Neural crest cell (in vitro differentiated cells): Measurements from ENCODE around the gene ZSWIM8. TPM values are rescaled to one million over a fixed set of nuclear protein-coding genes. Genes with fewer than 3 reads are reported as not detected.
"Not testable (repeated sequence)": the region's sequence is repeated elsewhere in the genome, so short reads cannot be mapped to it uniquely, and the experiment has no call there.

Experiments used
- DNase-seq: peaks from one replicate; pipeline ENCODE4 v3.0.0; 2021; ENCODE audit warnings: low read depth, mixed read lengths, low spot score
- H3K27ac Mint-ChIP-seq: one replicate; pipeline ENCODE4 v1.8.0; 2021; ENCODE audit warnings: mild to moderate bottlenecking, mixed read lengths; ENCODE audit not compliant: unreplicated experiment
- H3K27me3 Mint-ChIP-seq: 2 replicates; pipeline ENCODE4 v1.8.0; 2021; ENCODE audit warnings: low read depth, mild to moderate bottlenecking, mixed read lengths
- H3K36me3 Mint-ChIP-seq: 2 replicates; pipeline ENCODE4 v1.8.0; 2021; ENCODE audit warnings: low read depth, mild to moderate bottlenecking, mixed read lengths
- H3K4me1 Mint-ChIP-seq: 2 replicates; pipeline ENCODE4 v1.8.0; 2021; ENCODE audit warnings: mixed read lengths
- H3K4me3 Mint-ChIP-seq: one replicate; pipeline ENCODE4 v1.8.0; 2021; ENCODE audit warnings: mild to moderate bottlenecking, mixed read lengths
- H3K9me3 Mint-ChIP-seq: 2 replicates; pipeline ENCODE4 v1.8.0; 2021; ENCODE audit warnings: mixed read lengths
- total RNA-seq: library from RNA; stranded (reverse); gene quantifications from 2 replicates; pipeline ENCODE4 v1.2.1, GENCODE V29; 2021
- TF ChIP-seq, protein P1 (sequence below): fragments of 200-600 bp; sonication (generic); conservative IDR thresholded peaks from 2 replicates; pipeline ENCODE4 v1.5.0; 2021; ENCODE audit warnings: antibody characterized with exemption, mild to moderate bottlenecking

The ZSWIM8 gene
- total RNA-seq, 1 donor from 2014 or later = 74.9 TPM

DNA sequence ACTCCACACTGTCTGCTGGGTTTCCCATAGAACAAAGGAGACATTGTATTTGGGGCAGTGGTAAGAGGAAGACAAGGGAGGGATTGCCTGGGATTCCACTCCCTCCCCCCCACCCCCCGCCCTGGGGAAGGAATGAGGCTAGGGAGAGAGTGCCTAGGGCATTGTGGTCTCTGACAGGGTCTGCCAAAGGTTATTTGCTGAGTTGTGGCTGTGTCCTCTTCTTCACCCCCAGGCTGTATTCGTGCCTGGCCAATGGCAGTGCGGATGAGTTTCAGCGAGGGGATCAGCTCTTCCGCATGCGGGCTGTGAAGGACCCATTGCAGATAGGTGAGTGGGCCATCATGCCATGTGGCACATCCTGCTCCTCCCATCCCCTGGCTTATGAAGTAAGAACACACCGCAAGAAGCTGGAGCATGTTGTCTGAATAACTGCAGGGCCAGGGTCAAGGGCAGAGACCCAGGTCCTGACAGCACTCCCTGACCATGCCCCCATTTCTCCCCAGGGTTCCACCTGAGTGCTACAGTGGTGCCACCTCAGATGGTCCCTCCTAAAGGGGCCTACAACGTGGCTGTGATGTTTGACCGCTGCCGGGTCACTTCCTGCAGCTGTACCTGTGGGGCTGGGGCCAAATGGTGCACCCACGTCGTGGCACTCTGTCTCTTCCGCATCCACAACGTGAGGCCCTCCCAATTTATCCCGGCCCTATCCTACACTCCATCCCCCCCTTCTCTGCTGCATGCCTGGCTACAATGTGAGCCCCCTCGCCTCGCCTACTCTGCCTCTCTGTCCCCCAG is 3.7 kb downstream of the ZSWIM8 start:
- H3K9me3 Mint-ChIP-seq = no peaks in the 10 kb centered on the region
- no peak for DNase-seq
- H3K36me3 Mint-ChIP-seq = peaks cover 8% of the 10 kb centered on the region
- TF ChIP-seq, protein P1, sequence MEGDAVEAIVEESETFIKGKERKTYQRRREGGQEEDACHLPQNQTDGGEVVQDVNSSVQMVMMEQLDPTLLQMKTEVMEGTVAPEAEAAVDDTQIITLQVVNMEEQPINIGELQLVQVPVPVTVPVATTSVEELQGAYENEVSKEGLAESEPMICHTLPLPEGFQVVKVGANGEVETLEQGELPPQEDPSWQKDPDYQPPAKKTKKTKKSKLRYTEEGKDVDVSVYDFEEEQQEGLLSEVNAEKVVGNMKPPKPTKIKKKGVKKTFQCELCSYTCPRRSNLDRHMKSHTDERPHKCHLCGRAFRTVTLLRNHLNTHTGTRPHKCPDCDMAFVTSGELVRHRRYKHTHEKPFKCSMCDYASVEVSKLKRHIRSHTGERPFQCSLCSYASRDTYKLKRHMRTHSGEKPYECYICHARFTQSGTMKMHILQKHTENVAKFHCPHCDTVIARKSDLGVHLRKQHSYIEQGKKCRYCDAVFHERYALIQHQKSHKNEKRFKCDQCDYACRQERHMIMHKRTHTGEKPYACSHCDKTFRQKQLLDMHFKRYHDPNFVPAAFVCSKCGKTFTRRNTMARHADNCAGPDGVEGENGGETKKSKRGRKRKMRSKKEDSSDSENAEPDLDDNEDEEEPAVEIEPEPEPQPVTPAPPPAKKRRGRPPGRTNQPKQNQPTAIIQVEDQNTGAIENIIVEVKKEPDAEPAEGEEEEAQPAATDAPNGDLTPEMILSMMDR = no peak
- H3K4me3 Mint-ChIP-seq = peak overlapping the region; percentile 87
- no peak overlapping the region for H3K27ac Mint-ChIP-seq
- peaks cover 39% of the 10 kb centered on the region for H3K4me1 Mint-ChIP-seq
- no peaks in the 10 kb centered on the region for H3K27me3 Mint-ChIP-seq

GRCh38 chr10:73789659-73790055 is 4.3 kb downstream of the ZSWIM8 start:
- no peak for DNase-seq
- TF ChIP-seq, protein P1 = no peak
- peaks cover 37% of the 10 kb centered on the region for H3K4me1 Mint-ChIP-seq
- H3K36me3 Mint-ChIP-seq = peaks cover 8% of the 10 kb centered on the region
- peak overlapping the region; percentile 71 for H3K4me3 Mint-ChIP-seq
- no peaks in the 10 kb centered on the region for H3K27me3 Mint-ChIP-seq
- H3K9me3 Mint-ChIP-seq = no peaks in the 10 kb centered on the region
- no peak overlapping the region for H3K27ac Mint-ChIP-seq

DNA sequence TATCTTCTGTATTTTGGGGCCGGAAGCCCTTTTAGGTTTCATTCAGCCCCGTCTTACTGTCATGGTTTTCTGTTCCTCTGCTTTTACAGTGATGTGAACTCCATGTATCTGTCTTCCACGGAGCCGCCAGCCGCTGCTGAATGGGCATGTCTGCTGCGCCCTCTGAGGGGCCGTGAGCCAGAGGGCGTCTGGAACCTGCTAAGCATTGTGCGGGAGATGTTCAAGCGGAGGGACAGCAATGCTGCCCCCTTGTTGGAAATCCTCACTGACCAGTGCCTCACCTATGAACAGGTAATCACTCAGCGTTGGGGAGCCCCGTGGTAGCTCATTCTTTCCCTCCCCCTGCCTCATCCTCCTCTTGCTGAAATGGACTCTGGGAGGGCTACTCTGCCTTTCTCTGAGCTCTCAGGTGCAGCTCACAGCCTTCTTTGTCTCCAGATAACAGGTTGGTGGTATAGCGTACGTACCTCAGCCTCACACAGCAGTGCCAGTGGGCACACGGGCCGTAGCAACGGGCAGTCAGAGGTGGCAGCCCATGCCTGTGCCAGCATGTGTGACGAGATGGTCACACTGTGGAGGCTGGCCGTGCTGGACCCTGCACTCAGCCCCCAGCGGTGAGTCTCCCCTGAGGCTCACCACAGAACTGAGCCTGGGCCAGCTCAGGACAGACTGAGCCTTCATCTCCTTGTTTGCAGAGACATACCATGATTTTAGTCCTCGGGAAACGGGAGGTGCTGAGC is 5.7 kb downstream of the ZSWIM8 start:
- Mint-ChIP-seq H3K9me3 (no peaks in the 10 kb centered on the region), H3K4me3 (no peak overlapping the region), H3K27me3 (no peaks in the 10 kb centered on the region), H3K27ac (no peak overlapping the region), H3K4me1 (peaks cover 27% of the 10 kb centered on the region), H3K36me3 (peaks cover 14% of the 10 kb centered on the region)
- TF ChIP-seq, protein P1 = no peak
- DNase-seq = no peak

DNA sequence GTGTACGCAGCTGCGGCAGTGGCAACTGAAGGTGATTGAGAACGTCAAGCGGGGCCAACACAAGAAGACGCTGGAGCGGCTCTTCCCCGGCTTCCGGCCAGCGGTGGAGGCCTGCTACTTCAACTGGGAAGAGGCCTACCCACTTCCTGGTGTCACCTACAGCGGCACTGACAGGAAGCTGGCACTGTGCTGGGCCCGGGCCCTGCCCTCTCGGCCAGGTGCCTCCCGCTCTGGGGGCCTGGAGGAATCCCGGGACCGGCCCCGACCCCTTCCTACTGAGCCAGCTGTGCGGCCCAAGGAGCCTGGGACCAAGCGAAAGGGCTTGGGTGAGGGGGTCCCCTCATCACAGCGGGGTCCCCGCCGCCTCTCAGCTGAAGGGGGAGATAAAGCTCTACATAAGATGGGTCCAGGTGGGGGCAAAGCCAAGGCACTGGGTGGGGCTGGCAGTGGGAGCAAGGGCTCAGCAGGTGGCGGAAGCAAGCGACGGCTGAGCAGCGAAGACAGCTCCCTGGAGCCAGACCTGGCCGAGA is 6.5 kb downstream of the ZSWIM8 start:
- TF ChIP-seq, protein P1 = no peak
- Mint-ChIP-seq H3K4me1 (peaks cover 20% of the 10 kb centered on the region), H3K9me3 (no peaks in the 10 kb centered on the region), H3K27me3 (no peaks in the 10 kb centered on the region), H3K4me3 (no peak overlapping the region), H3K36me3 (peaks cover 17% of the 10 kb centered on the region), H3K27ac (no peak overlapping the region)
- DNase-seq = no peak

- Mint-ChIP-seq H3K4me3 (no peak overlapping the region), H3K4me1 (peaks cover 8% of the 10 kb centered on the region), H3K9me3 (no peaks in the 10 kb centered on the region), H3K27me3 (no peaks in the 10 kb centered on the region), H3K27ac (no peak overlapping the region), H3K36me3 (peaks cover 19% of the 10 kb centered on the region)
- TF ChIP-seq, protein P1 = no peak
- DNase-seq = no peak
Measured at GRCh38 chr10:73793456-73793855, 8.1 kb downstream of the ZSWIM8 start.

GRCh38 chr10:73795491-73795890 is 10.1 kb downstream of the ZSWIM8 start:
- H3K4me3 Mint-ChIP-seq, H3K9me3 Mint-ChIP-seq, H3K27me3 Mint-ChIP-seq, H3K4me1 Mint-ChIP-seq, H3K27ac Mint-ChIP-seq, DNase-seq: not testable (repeated sequence)
- peaks cover 14% of the 10 kb centered on the region for H3K36me3 Mint-ChIP-seq

GRCh38 chr10:73796035-73796434 is 10.6 kb downstream of the ZSWIM8 start:
- H3K4me3 Mint-ChIP-seq, DNase-seq, H3K27ac Mint-ChIP-seq, H3K9me3 Mint-ChIP-seq, H3K27me3 Mint-ChIP-seq, H3K4me1 Mint-ChIP-seq: not testable (repeated sequence)
- H3K36me3 Mint-ChIP-seq = peaks cover 14% of the 10 kb centered on the region
